ENCODE data around the gene CMIP. TPM values are rescaled to one million over a fixed set of nuclear protein-coding genes. Genes with fewer than 3 reads are reported as not detected.

Gene CMIP
- total and polyA plus RNA-seq, 7 donors: 1.4 to 8.9 (median 4.1) TPM

- Histone ChIP-seq H3K27me3 (ENCODE audit: insufficient read depth in 3 of 3, low read length in 2 of 3) (no peaks in the 10 kb centered on the region), H3K4me3 (no peak overlapping the region), H3K36me3 (ENCODE audit: insufficient read depth in 1 of 2, low read depth in 1 of 2) (no peaks in the 10 kb centered on the region), H3K4me1 (no peaks in the 10 kb centered on the region), H3K9me3 (no peaks in the 10 kb centered on the region), H3K27ac (no peak overlapping the region)
- no peak for ATAC-seq
- no peak for TF ChIP-seq CTCF (IDR thresholded peaks at IDR 0.05)
- no peak for DNase-seq
- intact Hi-C loops (cut with DNase I): no loop called here
- 79 to 80% (median 80%) methylated on average over 12 of the region's 12 CpGs for whole genome bisulfite sequencing, 3 donors
Measured at GRCh38 chr16:81530814-81531213, 86.2 kb downstream of the CMIP start.

GRCh38 chr16:81531419-81531821, 86.8 kb downstream of the CMIP start:
- intact Hi-C loops (cut with DNase I): no loop called here
- Histone ChIP-seq H3K36me3 (ENCODE audit: insufficient read depth in 1 of 2, low read depth in 1 of 2) (no peaks in the 10 kb centered on the region), H3K9me3 (no peaks in the 10 kb centered on the region), H3K27ac (no peak overlapping the region), H3K4me3 (no peak overlapping the region), H3K4me1 (no peaks in the 10 kb centered on the region), H3K27me3 (ENCODE audit: insufficient read depth in 3 of 3, low read length in 2 of 3) (no peaks in the 10 kb centered on the region)
- DNase-seq: peak in 1 of 2 donors; percentile 19
- no peak for TF ChIP-seq CTCF (IDR thresholded peaks at IDR 0.05)
- WGBS, 3 donors: 75 to 83% (median 81%) methylated on average over 11 of the region's 11 CpGs
- ATAC-seq: no peak

GRCh38 chr16:81532491-81533174, 88.0 kb downstream of the CMIP start:
- intact Hi-C loops (cut with DNase I): no loop called here
- Histone ChIP-seq H3K9me3 (no peaks in the 10 kb centered on the region), H3K4me1 (no peaks in the 10 kb centered on the region), H3K36me3 (ENCODE audit: insufficient read depth in 1 of 2, low read depth in 1 of 2) (no peaks in the 10 kb centered on the region), H3K27me3 (ENCODE audit: insufficient read depth in 3 of 3, low read length in 2 of 3) (no peaks in the 10 kb centered on the region), H3K27ac (no peak overlapping the region), H3K4me3 (no peak overlapping the region)
- TF ChIP-seq CTCF (IDR thresholded peaks at IDR 0.05): no peak
- peak in 1 of 2 donors; percentile 17 for DNase-seq
- 83 to 91% (median 90%) methylated on average over 19 of the region's 19 CpGs for WGBS, 3 donors
- no peak for ATAC-seq

- intact Hi-C loops (cut with DNase I): no loop called here
Measured at GRCh38 chr16:81533175-81533507, 88.5 kb downstream of the CMIP start.

More at GRCh38 chr16:81533175-81533507, 88.5 kb downstream of the CMIP start:
- Histone ChIP-seq H3K9me3 (no peaks in the 10 kb centered on the region), H3K4me1 (no peaks in the 10 kb centered on the region), H3K27me3 (ENCODE audit: insufficient read depth in 3 of 3, low read length in 2 of 3) (no peaks in the 10 kb centered on the region), H3K4me3 (no peak overlapping the region), H3K27ac (no peak overlapping the region), H3K36me3 (ENCODE audit: insufficient read depth in 1 of 2, low read depth in 1 of 2) (no peaks in the 10 kb centered on the region)
- 70 to 94% (median 92%) methylated on average over 3 of the region's 3 CpGs for WGBS, 3 donors
- no peak for TF ChIP-seq CTCF (IDR thresholded peaks at IDR 0.05)
- no peak for DNase-seq
- ATAC-seq: no peak
